ENCODE measurements around the gene HMMR. TPM values are rescaled to one million over a fixed set of nuclear protein-coding genes. Genes with fewer than 3 reads are reported as not detected.

The HMMR gene
- polyA plus RNA-seq, 1 donor (not counting 4 experiments of a cell fraction or from before 2014, with no cell fraction given): 16.2 TPM

DNA sequence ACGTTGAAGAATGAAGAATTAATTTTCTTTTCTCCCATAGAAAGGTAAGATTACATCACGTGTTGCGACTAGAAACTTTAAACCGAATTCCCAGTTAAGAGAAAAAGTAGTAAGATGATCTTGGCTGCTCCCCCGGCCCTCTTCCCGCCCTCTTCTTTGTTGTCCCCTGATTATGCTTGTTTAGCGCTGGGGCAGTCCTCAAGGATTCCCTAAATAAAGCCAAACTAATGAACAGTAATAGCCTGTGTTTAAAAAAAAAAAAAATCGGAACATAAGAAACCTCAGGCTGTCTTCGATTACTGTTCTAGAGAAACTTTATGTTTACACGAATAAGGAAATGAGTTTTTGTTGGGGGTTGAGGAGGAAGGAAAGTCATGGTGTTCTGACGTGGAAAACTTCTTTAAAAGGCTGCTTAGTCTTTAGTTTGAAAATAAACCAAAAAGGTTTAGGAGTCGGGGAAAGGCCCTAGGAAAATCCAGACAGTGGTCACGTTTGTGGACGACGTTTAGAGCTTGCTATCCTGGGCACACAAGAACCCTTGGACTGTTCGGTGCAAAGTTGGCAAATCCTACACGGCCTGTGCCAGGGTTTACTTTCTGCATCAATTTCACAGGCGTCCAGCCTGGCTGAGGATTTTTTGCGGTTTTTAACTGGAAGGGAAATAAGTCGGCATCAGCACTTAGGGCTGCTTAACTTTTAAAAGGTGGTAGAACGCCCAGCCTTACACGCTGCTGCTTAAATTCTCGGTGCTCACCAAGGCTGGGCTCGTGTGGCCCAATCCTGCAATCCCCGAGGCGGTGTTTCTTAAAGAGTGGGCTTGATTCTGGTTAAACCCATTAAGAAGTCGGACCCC is 43.9 kb downstream of the HMMR start:
- peak overlapping the region; percentile 89 for H3K9ac ChIP-seq (ENCODE audit: control insufficient read depth, extremely low read depth, insufficient read depth, low read length)
- dilution Hi-C loops (cut with MboI; ENCODE audit: extremely low pct_ligation_motif_present, low sequenced_read_pairs): no loop called here
- H3K79me2 ChIP-seq (ENCODE audit: control insufficient read depth, insufficient read depth, low read length): peaks cover 31% of the 10 kb centered on the region
- peaks cover 27% of the 10 kb centered on the region for H3K4me1 ChIP-seq (ENCODE audit: control insufficient read depth, extremely low read depth, insufficient read depth, low read length)
- peaks cover 2% of the 10 kb centered on the region for H4K20me1 ChIP-seq (ENCODE audit: control insufficient read depth, extremely low read depth, insufficient read depth, low read length)
- H3K9me1 ChIP-seq (ENCODE audit: control insufficient read depth, extremely low read depth, insufficient read depth, low read length): no peaks in the 10 kb centered on the region
- no peaks in the 10 kb centered on the region for H3K36me3 ChIP-seq (ENCODE audit: control insufficient read depth in 2 of 2, extremely low read depth in 1 of 2, insufficient read depth in 2 of 2, low read length in 2 of 2)
- H3K27ac ChIP-seq (ENCODE audit: control insufficient read depth, insufficient read depth, low read length): peak overlapping the region; percentile 94
- H3K4me3 ChIP-seq (ENCODE audit: control insufficient read depth in 2 of 3, extremely low read depth in 1 of 3, insufficient read depth in 2 of 3, low read depth in 1 of 3, low read length in 3 of 3): peak overlapping the region; percentile 87 to 94 (median 90)
- no peak for FAIRE-seq
- H2AFZ ChIP-seq (ENCODE audit: control insufficient read depth, low read length): peak overlapping the region; percentile 88
- no peaks in the 10 kb centered on the region for H3K27me3 ChIP-seq (ENCODE audit: control insufficient read depth, extremely low read depth, insufficient read depth, low read length)
- H3K4me2 ChIP-seq (ENCODE audit: control insufficient read depth, extremely low read depth, insufficient read depth, low read depth, low read length): peak overlapping the region; percentile 99
- TF ChIP-seq CTCF (optimal IDR thresholded peaks at IDR 0.05 in 1 of 3, IDR thresholded peaks at IDR 0.05 in 1 of 3, conservative IDR thresholded peaks at IDR 0.05 in 1 of 3; ENCODE audit: extremely low read depth in 1 of 3, insufficient read depth in 2 of 3, low read length in 3 of 3) (no peak), EZH2 (IDR thresholded peaks at IDR 0.05; ENCODE audit: low read length) (no peak)
- no peak for DNase-seq (ENCODE audit: low read depth, low spot score)
- H3K9me3 ChIP-seq (ENCODE audit: control insufficient read depth, low read depth, low read length): no peaks in the 10 kb centered on the region

- H3K79me2 ChIP-seq (ENCODE audit: control insufficient read depth, insufficient read depth, low read length): peaks cover 34% of the 10 kb centered on the region
- no peak for FAIRE-seq
Measured at GRCh38 chr5:163505049-163505367, 44.6 kb downstream of the HMMR start.

More at GRCh38 chr5:163505049-163505367, 44.6 kb downstream of the HMMR start:
- H3K27me3 ChIP-seq (ENCODE audit: control insufficient read depth, extremely low read depth, insufficient read depth, low read length): no peaks in the 10 kb centered on the region
- H3K9me3 ChIP-seq (ENCODE audit: control insufficient read depth, low read depth, low read length): no peaks in the 10 kb centered on the region
- H3K9me1 ChIP-seq (ENCODE audit: control insufficient read depth, extremely low read depth, insufficient read depth, low read length): no peaks in the 10 kb centered on the region
- H3K9ac ChIP-seq (ENCODE audit: control insufficient read depth, extremely low read depth, insufficient read depth, low read length): peak overlapping the region; percentile 89
- dilution Hi-C loops (cut with MboI; ENCODE audit: extremely low pct_ligation_motif_present, low sequenced_read_pairs): no loop called here
- peak overlapping the region; percentile 87 to 94 (median 90) for H3K4me3 ChIP-seq (ENCODE audit: control insufficient read depth in 2 of 3, extremely low read depth in 1 of 3, insufficient read depth in 2 of 3, low read depth in 1 of 3, low read length in 3 of 3)
- H3K4me2 ChIP-seq (ENCODE audit: control insufficient read depth, extremely low read depth, insufficient read depth, low read depth, low read length): peak overlapping the region; percentile 99
- H4K20me1 ChIP-seq (ENCODE audit: control insufficient read depth, extremely low read depth, insufficient read depth, low read length): peaks cover 2% of the 10 kb centered on the region
- H3K4me1 ChIP-seq (ENCODE audit: control insufficient read depth, extremely low read depth, insufficient read depth, low read length): peaks cover 31% of the 10 kb centered on the region
- TF ChIP-seq EZH2 (IDR thresholded peaks at IDR 0.05; ENCODE audit: low read length): no peak
- TF ChIP-seq CTCF (optimal IDR thresholded peaks at IDR 0.05 in 1 of 3, IDR thresholded peaks at IDR 0.05 in 1 of 3, conservative IDR thresholded peaks at IDR 0.05 in 1 of 3; ENCODE audit: extremely low read depth in 1 of 3, insufficient read depth in 2 of 3, low read length in 3 of 3): no peak
- no peaks in the 10 kb centered on the region for H3K36me3 ChIP-seq (ENCODE audit: control insufficient read depth in 2 of 2, extremely low read depth in 1 of 2, insufficient read depth in 2 of 2, low read length in 2 of 2)
- H3K27ac ChIP-seq (ENCODE audit: control insufficient read depth, insufficient read depth, low read length): peak overlapping the region; percentile 94
- no peak overlapping the region for H2AFZ ChIP-seq (ENCODE audit: control insufficient read depth, low read length)
- no peak for DNase-seq (ENCODE audit: low read depth, low spot score)
